ENCODE data around the gene LZTFL1. TPM values are rescaled to one million over a fixed set of nuclear protein-coding genes. Genes with fewer than 3 reads are reported as not detected.

Gene LZTFL1
- total RNA-seq, 4 donors from 2014 or later = 6.4 to 14.3 (median 12.0) TPM

GRCh38 chr3:45778761-45779201 is 63.1 kb downstream of the LZTFL1 start:
- no peak for DNase-seq
- H3K4me1 ChIP-seq = no peaks in the 10 kb centered on the region
- no peak overlapping the region for H3K4me3 ChIP-seq
- intact Hi-C loops (cut with DNase I) = no loop called here
- TF ChIP-seq POLR2A (IDR thresholded peaks at IDR 0.05) (no peak), CTCF (IDR thresholded peaks at IDR 0.05) (no peak)
- WGBS, 2 donors = 34% methylated on average over 3 of the region's 3 CpGs; no CpG with 5 or more reads in 1 of the 2 donors
- no peak overlapping the region for H3K27ac ChIP-seq
- no peaks in the 10 kb centered on the region for H3K9me3 ChIP-seq
- no peaks in the 10 kb centered on the region for H3K36me3 ChIP-seq
- H3K27me3 ChIP-seq = peaks cover 0 to 10% (median 0%) of the 10 kb centered on the region in 4 donors

GRCh38 chr3:45777746-45778386 is 64.1 kb downstream of the LZTFL1 start:
- no peaks in the 10 kb centered on the region for H3K9me3 ChIP-seq
- intact Hi-C loops (cut with DNase I) = no loop called here
- no peaks in the 10 kb centered on the region for H3K36me3 ChIP-seq
- H3K27me3 ChIP-seq = peaks cover 0 to 10% (median 0%) of the 10 kb centered on the region in 4 donors
- no peak for DNase-seq
- H3K4me3 ChIP-seq = no peak overlapping the region
- 85% methylated on average over 4 to 6 of the region's 11 CpGs for WGBS, 2 donors
- TF ChIP-seq CTCF (IDR thresholded peaks at IDR 0.05) (no peak), POLR2A (IDR thresholded peaks at IDR 0.05) (no peak)
- no peak overlapping the region for H3K27ac ChIP-seq
- H3K4me1 ChIP-seq = no peaks in the 10 kb centered on the region

GRCh38 chr3:45777111-45777745 is 64.7 kb downstream of the LZTFL1 start:
- Histone ChIP-seq H3K27me3 (peaks cover 0 to 10% (median 0%) of the 10 kb centered on the region in 4 donors), H3K36me3 (no peaks in the 10 kb centered on the region), H3K4me1 (no peaks in the 10 kb centered on the region), H3K27ac (no peak overlapping the region), H3K4me3 (no peak overlapping the region), H3K9me3 (no peaks in the 10 kb centered on the region)
- no peak for TF ChIP-seq POLR2A (IDR thresholded peaks at IDR 0.05)
- TF ChIP-seq CTCF (IDR thresholded peaks at IDR 0.05) = no peak
- intact Hi-C loops (cut with DNase I) = no loop called here
- DNase-seq = no peak
- 72 to 83% methylated on average over 3 to 4 of the region's 8 CpGs for WGBS, 2 donors

GRCh38 chr3:45776611-45777010 is 65.3 kb downstream of the LZTFL1 start:
- no peak overlapping the region for H3K27ac ChIP-seq
- intact Hi-C loops (cut with DNase I) = no loop called here
- H3K4me3 ChIP-seq = no peak overlapping the region
- H3K27me3 ChIP-seq = peaks cover 0 to 15% (median 0%) of the 10 kb centered on the region in 4 donors
- no peak for DNase-seq
- no peaks in the 10 kb centered on the region for H3K36me3 ChIP-seq
- TF ChIP-seq POLR2A (IDR thresholded peaks at IDR 0.05) (no peak), CTCF (IDR thresholded peaks at IDR 0.05) (no peak)
- H3K4me1 ChIP-seq = no peaks in the 10 kb centered on the region
- 52 to 61% methylated on average over 4 to 8 of the region's 8 CpGs for WGBS, 2 donors
- no peaks in the 10 kb centered on the region for H3K9me3 ChIP-seq

GRCh38 chr3:45776301-45776595 is 65.7 kb downstream of the LZTFL1 start:
- Histone ChIP-seq H3K9me3 (no peaks in the 10 kb centered on the region), H3K4me1 (no peaks in the 10 kb centered on the region), H3K4me3 (no peak overlapping the region), H3K27me3 (peaks cover 0 to 19% (median 0%) of the 10 kb centered on the region in 4 donors), H3K36me3 (no peaks in the 10 kb centered on the region), H3K27ac (no peak overlapping the region)
- intact Hi-C loops (cut with DNase I) = no loop called here
- WGBS, 2 donors = 62 to 80% methylated on average over 1 to 3 of the region's 3 CpGs
- DNase-seq = no peak
- TF ChIP-seq CTCF (IDR thresholded peaks at IDR 0.05) = no peak
- no peak for TF ChIP-seq POLR2A (IDR thresholded peaks at IDR 0.05)

All from esophagus squamous epithelium (tissue), 5 donors.